IPS-15b (cell line): ENCODE results near the gene HEBP2.
"Not testable (repeated sequence)": the region's sequence is repeated elsewhere in the genome, so short reads cannot be mapped to it uniquely, and the experiment has no call there.

Experiments used
- H3K27me3 ChIP-seq: one replicate; pipeline ENCODE4 v1.6.1; 2013; ENCODE audit warnings: low read length; ENCODE audit not compliant: control insufficient read depth, insufficient read depth
- H3K36me3 ChIP-seq: one replicate; pipeline ENCODE4 v1.6.1; 2013; ENCODE audit warnings: low read length; ENCODE audit not compliant: control insufficient read depth, insufficient read depth
- H3K4me1 ChIP-seq: one replicate; pipeline ENCODE4 v1.6.1; 2013; ENCODE audit warnings: mild to moderate bottlenecking, low read length; ENCODE audit not compliant: control insufficient read depth, insufficient read depth
- H3K4me3 ChIP-seq: one replicate; pipeline ENCODE4 v1.5.1; 2013; ENCODE audit warnings: low read depth, low read length
- H3K9ac ChIP-seq: one replicate; pipeline ENCODE4 v1.6.1; 2013; ENCODE audit warnings: low read depth, mild to moderate bottlenecking, low read length
- H3K9me3 ChIP-seq: one replicate; pipeline ENCODE4 v1.6.1; 2013; ENCODE audit warnings: mild to moderate bottlenecking, low read length; ENCODE audit not compliant: control insufficient read depth, insufficient read depth

The HEBP2 gene, protein sequence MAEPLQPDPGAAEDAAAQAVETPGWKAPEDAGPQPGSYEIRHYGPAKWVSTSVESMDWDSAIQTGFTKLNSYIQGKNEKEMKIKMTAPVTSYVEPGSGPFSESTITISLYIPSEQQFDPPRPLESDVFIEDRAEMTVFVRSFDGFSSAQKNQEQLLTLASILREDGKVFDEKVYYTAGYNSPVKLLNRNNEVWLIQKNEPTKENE

DNA sequence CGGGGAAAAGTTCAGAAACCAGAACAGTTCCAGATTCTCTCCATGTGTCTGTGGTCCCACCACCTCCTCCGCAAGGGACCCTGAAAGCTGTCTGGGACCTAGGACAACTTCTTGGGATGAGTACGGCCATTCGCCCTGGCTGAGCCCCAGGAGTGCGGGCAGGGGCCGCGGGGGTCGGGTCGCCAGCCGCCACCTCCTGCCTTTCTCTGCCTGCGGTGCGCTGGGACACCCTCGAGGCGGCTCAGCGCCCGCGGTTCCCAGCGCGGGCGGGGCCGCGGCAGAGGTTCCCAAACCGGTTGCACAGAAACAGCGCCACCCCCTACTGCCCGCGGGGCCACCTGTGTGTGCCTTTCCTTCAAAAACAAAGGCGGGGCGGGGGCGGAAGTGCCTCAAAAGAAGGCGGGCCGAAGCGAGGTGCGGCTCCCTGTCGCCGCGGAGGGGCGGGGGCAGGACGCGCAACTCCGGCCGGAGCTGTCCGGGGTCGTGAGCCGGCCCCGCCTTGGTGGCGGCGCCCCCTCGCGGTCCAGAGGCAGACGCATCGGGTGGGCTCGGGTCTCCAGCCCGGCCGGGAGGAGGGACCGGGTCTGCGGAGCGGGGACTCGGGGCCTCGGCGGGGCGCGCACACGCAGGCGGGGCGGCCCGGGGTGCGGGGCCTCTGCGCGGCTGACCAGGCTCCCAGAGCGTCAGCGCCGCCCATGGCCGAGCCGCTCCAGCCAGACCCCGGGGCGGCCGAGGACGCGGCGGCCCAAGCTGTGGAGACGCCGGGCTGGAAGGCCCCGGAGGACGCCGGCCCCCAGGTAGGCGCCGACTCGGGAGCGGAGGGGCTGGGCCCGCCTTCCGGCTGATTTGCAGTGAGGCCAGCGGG, at the start of gene HEBP2:
HEBP2 (plus strand) TSS at position 423 of the 865 bp plus-strand sequence; CDS start at position 696, 273 bp downstream.
- Histone ChIP-seq H3K9me3 (no peaks in the 10 kb centered on the region), H3K4me1 (no peaks in the 10 kb centered on the region), H3K36me3 (peaks cover 10% of the 10 kb centered on the region), H3K27me3 (peaks cover 5% of the 10 kb centered on the region), H3K4me3 (peak within 1 kb of the TSS; percentile 86), H3K9ac (peak within 1 kb of the TSS; percentile 85)

DNA sequence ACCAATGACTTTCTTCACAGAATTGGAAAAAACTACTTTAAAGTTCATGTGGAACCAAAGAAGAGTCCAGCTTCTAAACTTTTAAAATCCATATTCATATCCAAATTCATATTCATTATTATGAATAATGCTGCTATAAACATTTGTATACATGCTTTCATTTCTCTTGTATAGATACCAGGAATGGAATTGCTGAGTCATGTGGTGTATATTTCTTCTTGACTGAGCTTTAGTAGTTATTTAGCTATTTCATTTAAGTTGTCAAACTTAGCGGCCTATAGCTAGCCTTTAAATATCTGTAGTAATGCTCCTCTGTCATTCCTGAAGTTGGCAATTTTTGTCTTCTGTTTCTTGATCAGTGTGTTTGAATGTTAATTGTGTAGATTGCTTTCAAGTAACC, 46.1 kb upstream of the HEBP2 start:
- H3K9ac ChIP-seq: no peak overlapping the region
- no peak overlapping the region for H3K4me3 ChIP-seq
- no peaks in the 10 kb centered on the region for H3K27me3 ChIP-seq
- H3K36me3 ChIP-seq: no peaks in the 10 kb centered on the region
- no peaks in the 10 kb centered on the region for H3K4me1 ChIP-seq
- no peaks in the 10 kb centered on the region for H3K9me3 ChIP-seq

DNA sequence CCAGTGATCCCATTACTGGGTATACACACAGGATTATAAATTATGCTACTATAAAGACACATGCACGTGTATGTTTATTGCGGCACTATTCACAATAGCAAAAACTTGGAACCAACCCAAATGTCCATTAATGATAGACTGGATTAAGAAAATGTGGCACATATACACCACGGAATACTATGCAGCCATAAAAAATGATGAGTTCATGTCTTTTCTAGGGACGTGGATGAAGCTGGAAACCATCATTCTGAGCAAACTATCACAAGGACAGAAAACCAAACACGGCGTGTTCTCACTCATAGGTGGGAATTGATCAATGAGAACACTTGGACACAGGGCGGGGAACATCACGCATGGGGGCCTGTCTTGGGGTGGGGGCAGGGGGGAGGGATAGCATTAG, 35.3 kb upstream of the HEBP2 start:
- H3K36me3 ChIP-seq, H3K9me3 ChIP-seq, H3K9ac ChIP-seq, H3K27me3 ChIP-seq, H3K4me1 ChIP-seq, H3K4me3 ChIP-seq: not testable (repeated sequence)

DNA sequence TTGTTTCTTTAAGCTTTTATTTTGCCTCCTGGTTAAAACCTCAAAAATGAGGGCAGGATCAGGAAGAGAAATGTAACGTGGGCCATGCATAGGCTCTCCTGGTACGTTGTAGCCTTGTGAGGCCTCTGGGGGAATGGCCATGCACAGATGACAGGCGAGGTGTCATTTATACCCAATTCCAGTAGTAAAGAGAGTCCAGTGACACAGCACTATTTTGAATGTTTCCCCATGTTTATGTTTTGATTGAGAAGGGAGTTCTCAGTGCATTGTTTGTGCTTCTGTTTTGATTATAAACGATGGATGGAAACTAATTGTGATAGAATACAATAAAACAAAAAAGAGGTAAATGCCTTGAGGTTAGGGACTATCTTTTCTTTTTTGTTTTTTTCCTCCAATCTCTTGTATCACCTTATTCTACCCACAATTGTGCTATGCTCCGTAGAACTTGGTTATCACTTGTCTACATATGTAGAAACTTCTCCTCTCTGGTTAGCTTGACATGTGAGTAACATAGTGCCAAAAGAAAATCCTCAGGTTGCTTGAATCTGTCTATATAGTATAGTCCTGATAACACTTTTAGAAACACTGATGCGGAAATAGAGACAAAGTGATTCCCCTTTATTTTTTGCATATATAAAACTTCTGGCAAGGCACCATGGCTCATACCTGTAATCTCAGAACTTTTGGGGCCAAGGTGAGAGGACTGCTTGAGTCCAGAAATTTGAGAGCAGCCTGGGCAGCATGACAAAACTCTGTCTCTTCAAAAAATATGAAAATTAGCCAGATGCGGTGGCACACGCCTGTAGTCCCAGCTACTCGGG, 33.2 kb upstream of the HEBP2 start:
- H3K36me3 ChIP-seq: no peaks in the 10 kb centered on the region
- H3K27me3 ChIP-seq: no peaks in the 10 kb centered on the region
- no peak overlapping the region for H3K9ac ChIP-seq
- no peak overlapping the region for H3K4me3 ChIP-seq
- no peaks in the 10 kb centered on the region for H3K4me1 ChIP-seq
- no peaks in the 10 kb centered on the region for H3K9me3 ChIP-seq

GRCh38 chr6:138371452-138371711, 32.6 kb upstream of the HEBP2 start:
- no peak overlapping the region for H3K4me3 ChIP-seq
- no peak overlapping the region for H3K9ac ChIP-seq
- no peaks in the 10 kb centered on the region for H3K4me1 ChIP-seq
- no peaks in the 10 kb centered on the region for H3K36me3 ChIP-seq
- no peaks in the 10 kb centered on the region for H3K9me3 ChIP-seq
- H3K27me3 ChIP-seq: no peaks in the 10 kb centered on the region

DNA sequence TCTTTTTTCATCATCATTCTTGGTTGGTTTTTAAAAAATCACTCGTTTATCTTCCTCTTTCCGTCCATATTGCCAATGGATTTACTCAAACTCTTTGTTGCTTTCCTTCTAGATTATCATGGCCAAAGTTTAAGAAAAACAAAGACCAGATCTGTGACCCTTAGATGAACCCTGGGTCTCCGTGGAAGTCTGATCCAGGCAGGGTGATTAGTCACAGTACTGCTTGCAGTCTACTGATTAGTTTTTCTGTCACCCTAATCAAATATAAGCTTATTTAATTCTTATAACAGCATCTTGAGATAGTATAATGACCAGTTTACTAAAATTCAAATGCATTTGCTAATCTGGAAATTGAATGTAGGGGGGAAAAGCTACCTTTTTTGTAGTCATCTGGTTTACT, 32.3 kb upstream of the HEBP2 start:
- no peaks in the 10 kb centered on the region for H3K9me3 ChIP-seq
- H3K36me3 ChIP-seq: no peaks in the 10 kb centered on the region
- no peaks in the 10 kb centered on the region for H3K27me3 ChIP-seq
- no peak overlapping the region for H3K4me3 ChIP-seq
- H3K4me1 ChIP-seq: no peaks in the 10 kb centered on the region
- no peak overlapping the region for H3K9ac ChIP-seq

- Histone ChIP-seq H3K36me3 (no peaks in the 10 kb centered on the region), H3K9me3 (no peaks in the 10 kb centered on the region), H3K4me1 (no peaks in the 10 kb centered on the region), H3K4me3 (no peak overlapping the region), H3K27me3 (no peaks in the 10 kb centered on the region), H3K9ac (no peak overlapping the region)
Observed at GRCh38 chr6:138372711-138373463, 31.1 kb upstream of the HEBP2 start.

DNA sequence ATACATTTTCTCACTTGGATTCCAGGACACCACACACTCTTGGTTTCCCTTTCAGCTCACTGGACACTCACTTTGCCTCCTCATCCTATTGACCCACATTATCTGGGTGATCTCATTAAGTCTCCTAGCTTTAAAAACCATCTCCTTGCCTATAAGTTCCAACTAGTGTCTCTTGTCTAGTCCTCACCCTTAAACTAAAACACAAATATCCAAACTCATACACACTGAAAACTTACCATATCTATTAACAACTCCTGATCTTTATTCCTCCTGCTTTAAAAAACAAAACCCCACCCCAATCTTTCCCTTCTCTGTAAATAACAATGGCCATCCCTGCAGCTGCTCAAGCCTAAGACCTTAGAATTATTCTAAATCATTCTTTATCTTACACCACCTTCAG, 29.8 kb upstream of the HEBP2 start:
- Histone ChIP-seq H3K9ac (no peak overlapping the region), H3K36me3 (no peaks in the 10 kb centered on the region), H3K9me3 (no peaks in the 10 kb centered on the region), H3K4me3 (no peak overlapping the region), H3K4me1 (peaks cover 7% of the 10 kb centered on the region), H3K27me3 (no peaks in the 10 kb centered on the region)

DNA sequence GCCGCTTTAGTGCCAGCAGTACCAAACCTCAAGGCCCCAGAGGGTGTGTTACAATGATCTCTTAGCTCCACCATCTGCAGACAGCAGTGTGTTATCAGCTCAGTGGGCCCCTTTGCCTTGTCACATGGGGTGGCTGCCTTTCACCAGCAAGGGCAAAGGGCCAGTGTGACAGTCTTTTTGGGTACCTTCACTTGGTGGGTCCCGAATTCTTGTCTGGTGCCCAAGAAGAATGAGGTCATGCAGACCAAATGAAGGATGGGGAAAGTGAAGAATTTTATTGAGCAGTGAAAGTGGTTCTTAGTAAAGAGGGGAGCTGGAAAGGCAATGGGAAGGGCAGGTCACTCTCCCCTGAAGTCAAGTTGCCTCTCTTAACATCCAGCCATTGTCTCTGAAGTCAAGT, 29.2 kb upstream of the HEBP2 start:
- Histone ChIP-seq H3K27me3 (no peaks in the 10 kb centered on the region), H3K36me3 (no peaks in the 10 kb centered on the region), H3K9ac (no peak overlapping the region), H3K4me1 (peaks cover 7% of the 10 kb centered on the region), H3K4me3 (no peak overlapping the region), H3K9me3 (no peaks in the 10 kb centered on the region)

- H3K36me3 ChIP-seq: no peaks in the 10 kb centered on the region
- no peaks in the 10 kb centered on the region for H3K9me3 ChIP-seq
- H3K4me3 ChIP-seq: no peak overlapping the region
- peaks cover 7% of the 10 kb centered on the region for H3K4me1 ChIP-seq
- H3K9ac ChIP-seq: no peak overlapping the region
- no peaks in the 10 kb centered on the region for H3K27me3 ChIP-seq
Observed at GRCh38 chr6:138377042-138377441, 27.0 kb upstream of the HEBP2 start.

- no peaks in the 10 kb centered on the region for H3K36me3 ChIP-seq
- H3K9me3 ChIP-seq: no peaks in the 10 kb centered on the region
- no peaks in the 10 kb centered on the region for H3K27me3 ChIP-seq
- no peak within 1 kb of the TSS for H3K4me3 ChIP-seq
- peaks cover 7% of the 10 kb centered on the region for H3K4me1 ChIP-seq
- no peak within 1 kb of the TSS for H3K9ac ChIP-seq
Observed at GRCh38 chr6:138377844-138378243, 26.2 kb upstream of the HEBP2 start, which contains the start of gene SMIM28. Gene SMIM28, plus strand, starts transcription at chr6:138377905. Its CDS starts 168 bp downstream, at chr6:138378073.
